PC-3 (cell line): Measurements from ENCODE around the gene WAS. TPM values are rescaled to one million over a fixed set of nuclear protein-coding genes. Genes with fewer than 3 reads are reported as not detected.

Source experiments
- ATAC-seq: fragments of 200-7000 bp; cut with Tn5 transposase; 2 replicates; pipeline ENCODE4 v1.9.1; 2020; ENCODE audit warnings: mild to moderate bottlenecking, moderate library complexity
- BruUV-seq: library from RNA; stranded (reverse); fragments of 400-500 nt; replicated peaks from 2 replicates; lab custom pipeline; 2021; lab: Mats Ljungman, UMichigan
- CTCF ChIA-PET: fragments of 300-600 bp; sonication (Branson Sonifier 250); formaldehyde crosslinking; loops from one replicate; lab custom pipeline; 2022; ENCODE audit warnings: antibody characterized with exemption; lab: Charles Lee
- POLR2A ChIA-PET: fragments of 300-600 bp; sonication (Branson Sonifier 250); formaldehyde crosslinking; loops from one replicate; lab custom pipeline; 2022; ENCODE audit warnings: antibody characterized with exemption; ENCODE audit not compliant: unreplicated experiment; lab: Charles Lee
- DNase-seq: peaks from one replicate; pipeline ENCODE4 v3.0.0-alpha.2; 2015
- H2AFZ ChIP-seq: fragments of 300-600 bp; sonication (generic); 2 replicates; pipeline ENCODE4 v1.6.0; 2016; ENCODE audit warnings: antibody characterized with exemption, low read length
- H3F3A ChIP-seq: fragments of 300-600 bp; sonication (generic); one replicate; pipeline ENCODE4 v1.6.0; 2017; ENCODE audit warnings: antibody characterized with exemption, low read length, control low read depth, mild to moderate bottlenecking; ENCODE audit not compliant: unreplicated experiment
- H3K27ac ChIP-seq: fragments of 300-600 bp; sonication (generic); 2 replicates; pipeline ENCODE4 v1.5.1; 2016; ENCODE audit warnings: mild to moderate bottlenecking, low read length
- H3K27me3 ChIP-seq: fragments of 300-600 bp; sonication (generic); 2 replicates; pipeline ENCODE4 v1.6.1; 2016; ENCODE audit warnings: low read length, mixed read lengths
- H3K36me3 ChIP-seq: fragments of 300-600 bp; sonication (generic); 2 replicates; pipeline ENCODE4 v1.6.1; 2016; ENCODE audit warnings: low read depth, mixed run types, low read length, mixed read lengths
- H3K4me1 ChIP-seq: fragments of 300-600 bp; sonication (generic); 2 replicates; pipeline ENCODE4 v1.5.1; 2016; ENCODE audit warnings: low read length; ENCODE audit not compliant: insufficient read depth
- H3K4me2 ChIP-seq: fragments of 300-600 bp; sonication (generic); 2 replicates; pipeline ENCODE4 v1.6.0; 2016; ENCODE audit warnings: low read length
- H3K4me3 ChIP-seq: fragments of 300-600 bp; sonication (generic); 2 replicates; pipeline ENCODE4 v1.5.1; 2016; ENCODE audit warnings: mild to moderate bottlenecking, low read length, mixed read lengths
- H3K79me2 ChIP-seq: fragments of 300-600 bp; sonication (generic); 2 replicates; pipeline ENCODE4 v1.6.1; 2017; ENCODE audit warnings: low read length, mixed read lengths
- H3K9ac ChIP-seq: fragments of 300-600 bp; sonication (generic); 2 replicates; pipeline ENCODE4 v1.6.0; 2016; ENCODE audit warnings: mild to moderate bottlenecking, low read length
- H3K9me2 ChIP-seq: fragments of 300-600 bp; sonication (generic); replicated peaks from 2 replicates; pipeline ENCODE4 v1.6.1; 2016; ENCODE audit warnings: mixed run types, low read length, mixed read lengths
- H3K9me3 ChIP-seq: fragments of 300-600 bp; sonication (generic); 2 replicates; pipeline ENCODE4 v1.6.1; 2016; ENCODE audit warnings: low read length, mixed read lengths
- H4K20me1 ChIP-seq: fragments of 300-600 bp; sonication (generic); 2 replicates; pipeline ENCODE4 v1.6.1; 2016; ENCODE audit warnings: low read length, mixed read lengths
- EZH2 ChIP-seq: fragments of 300-600 bp; sonication (generic); IDR thresholded peaks from one replicate; pipeline ENCODE4 v1.6.1; 2017; ENCODE audit warnings: antibody characterized with exemption, mild to moderate bottlenecking, low read length; ENCODE audit not compliant: unreplicated experiment
- EZH2phosphoT487 ChIP-seq: fragments of 300-600 bp; sonication (generic); IDR thresholded peaks from 2 replicates; pipeline ENCODE4 v1.6.1; 2018; ENCODE audit warnings: mild to moderate bottlenecking, antibody characterized with exemption, low read length, borderline replicate concordance
- intact Hi-C: fragments of 100-400 bp; cut with micrococcal nuclease; formaldehyde crosslinking; loops from 2 replicates; pipeline ENCODE4 v1.9.0; 2023
- total RNA-seq: library from RNA; depleted of rRNA; stranded (reverse); fragments of >200 nt; gene quantifications from 2 replicates; pipeline ENCODE4 v1.2.3, GENCODE V29; 2014
- TF ChIP-seq, protein P1 (sequence below): fragments of 300-600 bp; sonication (generic); conservative IDR thresholded peaks from 2 replicates; pipeline ENCODE4 v1.5.1; 2017; ENCODE audit warnings: antibody characterized with exemption, low read depth, mild to moderate bottlenecking, low read length

The WAS gene
- total RNA-seq, 1 experiment from 2014 or later: 0.66 TPM

DNA sequence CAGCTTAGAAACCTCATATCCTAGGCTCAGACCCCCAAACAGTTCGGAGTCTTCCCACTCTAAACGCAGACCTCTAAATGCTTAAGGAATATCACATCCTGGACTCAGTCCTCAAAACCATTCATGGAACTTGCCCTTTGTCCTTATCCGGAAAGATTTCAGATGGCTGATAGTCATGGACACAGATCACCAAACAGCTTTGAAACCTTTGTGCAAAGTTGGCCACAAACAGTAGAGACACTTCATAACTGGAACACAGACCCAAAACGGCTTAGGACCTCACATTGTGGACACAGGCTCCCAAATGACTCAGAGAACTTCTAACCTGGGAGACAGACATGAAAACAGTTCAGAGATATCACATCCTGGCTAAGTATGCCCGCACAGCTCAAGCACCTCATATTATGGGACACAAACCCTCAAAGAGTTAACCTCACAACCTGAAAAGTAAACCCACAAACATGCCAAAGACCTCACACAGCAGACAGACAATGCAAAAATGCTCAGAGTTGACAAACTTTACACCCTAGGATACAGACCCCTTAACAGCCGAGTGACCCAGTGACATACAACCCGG is 28.4 kb downstream of the WAS start:
- Histone ChIP-seq H3K9ac (no peak overlapping the region), H3K4me1 (peaks cover 17% of the 10 kb centered on the region; the same call in 1 of the 2 replicates), H3K4me2 (no peak overlapping the region), H3K79me2 (no peaks in the 10 kb centered on the region), H4K20me1 (no peaks in the 10 kb centered on the region), H3K4me3 (no peak overlapping the region), H3K27me3 (no peaks in the 10 kb centered on the region), H3K27ac (no peak overlapping the region), H3K9me3 (no peaks in the 10 kb centered on the region), H3F3A (no peaks in the 10 kb centered on the region), H3K36me3 (peaks cover 6% of the 10 kb centered on the region; the same call in 1 of the 2 replicates), H2AFZ (no peak overlapping the region), H3K9me2 (no peaks in the 10 kb centered on the region)
- TF ChIP-seq EZH2 (no peak), EZH2phosphoT487 (no peak)
- TF ChIP-seq, protein P1, sequence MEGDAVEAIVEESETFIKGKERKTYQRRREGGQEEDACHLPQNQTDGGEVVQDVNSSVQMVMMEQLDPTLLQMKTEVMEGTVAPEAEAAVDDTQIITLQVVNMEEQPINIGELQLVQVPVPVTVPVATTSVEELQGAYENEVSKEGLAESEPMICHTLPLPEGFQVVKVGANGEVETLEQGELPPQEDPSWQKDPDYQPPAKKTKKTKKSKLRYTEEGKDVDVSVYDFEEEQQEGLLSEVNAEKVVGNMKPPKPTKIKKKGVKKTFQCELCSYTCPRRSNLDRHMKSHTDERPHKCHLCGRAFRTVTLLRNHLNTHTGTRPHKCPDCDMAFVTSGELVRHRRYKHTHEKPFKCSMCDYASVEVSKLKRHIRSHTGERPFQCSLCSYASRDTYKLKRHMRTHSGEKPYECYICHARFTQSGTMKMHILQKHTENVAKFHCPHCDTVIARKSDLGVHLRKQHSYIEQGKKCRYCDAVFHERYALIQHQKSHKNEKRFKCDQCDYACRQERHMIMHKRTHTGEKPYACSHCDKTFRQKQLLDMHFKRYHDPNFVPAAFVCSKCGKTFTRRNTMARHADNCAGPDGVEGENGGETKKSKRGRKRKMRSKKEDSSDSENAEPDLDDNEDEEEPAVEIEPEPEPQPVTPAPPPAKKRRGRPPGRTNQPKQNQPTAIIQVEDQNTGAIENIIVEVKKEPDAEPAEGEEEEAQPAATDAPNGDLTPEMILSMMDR: no peak
- POLR2A ChIA-PET: no interaction called here
- DNase-seq (no peak), ATAC-seq (no peak)
- no TSS peak for BruUV-seq
- CTCF ChIA-PET: no interaction called here
- intact Hi-C loops: no loop called here

- Histone ChIP-seq H3K4me2 (no peak overlapping the region), H3K9me2 (no peaks in the 10 kb centered on the region), H3K9me3 (no peaks in the 10 kb centered on the region), H4K20me1 (no peaks in the 10 kb centered on the region), H3F3A (no peaks in the 10 kb centered on the region), H3K9ac (no peak overlapping the region), H3K4me1 (peaks cover 17% of the 10 kb centered on the region; the same call in 1 of the 2 replicates), H3K36me3 (no peaks in the 10 kb centered on the region), H2AFZ (no peak overlapping the region), H3K4me3 (no peak overlapping the region), H3K27me3 (no peaks in the 10 kb centered on the region), H3K79me2 (no peaks in the 10 kb centered on the region), H3K27ac (no peak overlapping the region)
- TF ChIP-seq EZH2 (no peak), EZH2phosphoT487 (no peak)
- TF ChIP-seq, protein P1: no peak
- DNase-seq: no peak
- no TSS peak for BruUV-seq
- ChIA-PET CTCF (no interaction called here), POLR2A (interaction anchor here (0.6 kb wide), 1 partner anchor 37 kb away, joined by 4 read pairs; no protein-coding TSS in a partner anchor)
- intact Hi-C loops: no loop called here
- ATAC-seq: no peak
These were observed 30.2 kb downstream of the WAS start for GRCh38 chrX:48713847-48714246.

- H2AFZ ChIP-seq: no peak overlapping the region
- intact Hi-C loops: no loop called here
- peaks cover 17% of the 10 kb centered on the region; the same call in 1 of the 2 replicates for H3K4me1 ChIP-seq
- no TSS peak for BruUV-seq
- H3K4me2 ChIP-seq: no peak overlapping the region
- no peaks in the 10 kb centered on the region for H3K27me3 ChIP-seq
- CTCF ChIA-PET: no interaction called here
- H3K9me3 ChIP-seq: no peaks in the 10 kb centered on the region
- no peak for TF ChIP-seq EZH2phosphoT487
- no peak for TF ChIP-seq EZH2
- TF ChIP-seq, protein P1: no peak
- ATAC-seq (peak; percentile 20; the same call in 1 of the 2 replicates), DNase-seq (peak; percentile 4)
- POLR2A ChIA-PET: no interaction called here
- H3K4me3 ChIP-seq: no peak overlapping the region
- H3K27ac ChIP-seq: peak overlapping the region; percentile 18; the same call in 1 of the 2 replicates
- no peaks in the 10 kb centered on the region for H3K36me3 ChIP-seq
- H3K9ac ChIP-seq: no peak overlapping the region
- H3K79me2 ChIP-seq: no peaks in the 10 kb centered on the region
- no peaks in the 10 kb centered on the region for H3F3A ChIP-seq
- H3K9me2 ChIP-seq: no peaks in the 10 kb centered on the region
- H4K20me1 ChIP-seq: no peaks in the 10 kb centered on the region
These were observed 31.0 kb downstream of the WAS start for GRCh38 chrX:48714573-48714972.
